ENCODE data around the gene SEPHS1. TPM values are rescaled to one million over a fixed set of nuclear protein-coding genes. Genes with fewer than 3 reads are reported as not detected.

Gene SEPHS1
- total and polyA plus RNA-seq, 2 of the 8 experiments (the other 6 are each of a cell fraction or from before 2014, with no cell fraction given): 270 to 683 TPM

GRCh38 chr10:13337128-13337826 lies 10.8 kb downstream of the SEPHS1 start:
- peaks cover 14 to 90% (median 49%) of the 10 kb centered on the region in 4 experiments for H3K36me3 ChIP-seq (ENCODE audit: control insufficient read depth in 2 of 4, insufficient read depth in 4 of 4, low read length in 3 of 4)
- no peak overlapping the region for H3K56ac ChIP-seq (replicated peaks; ENCODE audit: insufficient read length, low read depth, low read length)
- no peaks in the 10 kb centered on the region for H3K27me3 ChIP-seq (replicated peaks in 1 of 4; ENCODE audit: control insufficient read depth in 3 of 4, extremely low read depth in 1 of 4, insufficient read depth in 3 of 4, low read length in 3 of 4)
- DNase-seq (ENCODE audit: low read depth in 1 of 2, low spot score in 2 of 2) (no peak), FAIRE-seq (no peak)
- no peak overlapping the region for H2BK15ac ChIP-seq (ENCODE audit: low read length)
- H4K91ac ChIP-seq (replicated peaks; ENCODE audit: insufficient read length, low read length): no peak overlapping the region
- no peak overlapping the region for H4K5ac ChIP-seq (ENCODE audit: insufficient read length, low read depth, low read length)
- H3K79me2 ChIP-seq (ENCODE audit: control insufficient read depth in 1 of 2, insufficient read depth in 2 of 2, low read length in 2 of 2): peaks cover 24 to 88% of the 10 kb centered on the region in 2 experiments
- H2BK12ac ChIP-seq (ENCODE audit: low read depth, low read length): no peak overlapping the region
- H2AK5ac ChIP-seq (ENCODE audit: low read depth, low read length): no peak overlapping the region
- no peak overlapping the region for H3K9ac ChIP-seq (replicated peaks in 1 of 4; ENCODE audit: extremely low read depth in 1 of 4, low read depth in 3 of 4, low read length in 3 of 4)
- H3K4me1 ChIP-seq (replicated peaks in 1 of 4; ENCODE audit: control insufficient read depth in 3 of 4, insufficient read depth in 4 of 4, low read length in 3 of 4): peaks cover 0 to 12% (median 5%) of the 10 kb centered on the region in 4 experiments; a peak in 4 of 7 replicates
- H3K27ac ChIP-seq (ENCODE audit: low read depth, low read length): no peak overlapping the region
- WGBS, 2 experiments (ENCODE audit: extremely low coverage in 1 of 2, insufficient coverage in 1 of 2, insufficient read length in 1 of 2, insufficient replicate concordance in 2 of 2, low coverage in 1 of 2, low lambda C conversion rate in 2 of 2, missing lambda C conversion rate in 1 of 2): 90% methylated on average over 4 of the region's 4 CpGs; no CpG with 5 or more reads in 1 of the 2 experiments
- no peak overlapping the region for H2AFZ ChIP-seq (ENCODE audit: low read length)
- no peak overlapping the region for H3K14ac ChIP-seq (ENCODE audit: insufficient read length)
- no peak overlapping the region for H3K18ac ChIP-seq (ENCODE audit: extremely low read depth, low read length)
- no peak overlapping the region for H3K4me2 ChIP-seq (ENCODE audit: insufficient read depth in 1 of 2, low read depth in 2 of 2, low read length in 2 of 2)
- no peak overlapping the region for H2BK120ac ChIP-seq (replicated peaks; ENCODE audit: low read depth, low read length)
- no peak overlapping the region for H4K8ac ChIP-seq (ENCODE audit: extremely low read depth, insufficient read depth, low read length)
- ChIA-PET POLR2A (ENCODE audit: partially characterized antibody) (interaction anchor here (0.9 to 8.2 kb wide), 6 partner anchors 14 to 61 kb away, joined by 3 to 85 read pairs (median 6); partner anchors contain the start of genes PHYH and SEPHS1), CTCF (ENCODE audit: partially characterized antibody) (interaction anchor here (1.1 to 1.4 kb wide), 5 partner anchors 13 to 35 kb away, joined by 3 to 5 read pairs (median 4); no protein-coding TSS in a partner anchor)
- H3K9me3 ChIP-seq (ENCODE audit: insufficient read depth in 2 of 2, low read depth in 1 of 2, low read length in 1 of 2): no peaks in the 10 kb centered on the region
- no peaks in the 10 kb centered on the region; the same call in 1 of the 2 replicates for H3K23me2 ChIP-seq (ENCODE audit: low read depth, low read length)
- H4K20me1 ChIP-seq (replicated peaks in 1 of 2; ENCODE audit: control insufficient read depth in 1 of 2, insufficient read depth in 2 of 2, low read length in 2 of 2): peaks cover 12 to 28% of the 10 kb centered on the region in 2 experiments
- no peak overlapping the region for H3K23ac ChIP-seq (ENCODE audit: insufficient read length)
- H3K4me3 ChIP-seq (ENCODE audit: extremely low read depth in 1 of 4, insufficient read depth in 2 of 4, low read depth in 3 of 4, low read length in 4 of 4): no peak overlapping the region
- H2BK20ac ChIP-seq (ENCODE audit: low read length): no peak overlapping the region
- H3K79me1 ChIP-seq (ENCODE audit: low read depth, low read length): peaks cover 2% of the 10 kb centered on the region; the same call in 1 of the 2 replicates
- H2BK5ac ChIP-seq (ENCODE audit: low read depth, low read length): no peak overlapping the region
- H3K4ac ChIP-seq (replicated peaks; ENCODE audit: insufficient read length, low read depth, low read length): no peak overlapping the region
- TF ChIP-seq JUN (IDR thresholded peaks at IDR 0.05; ENCODE audit: low read depth, low read length): no peak
- no peak for TF ChIP-seq ASH2L (IDR thresholded peaks at IDR 0.05; ENCODE audit: low read length)
- TF ChIP-seq HDAC2 (IDR thresholded peaks at IDR 0.05; ENCODE audit: borderline replicate concordance in 1 of 2, low read depth in 2 of 2, low read length in 2 of 2): no peak

Data from H1 (cell line).